ENCODE data around the gene NT5M.

GRCh38 chr17:17351356-17351891, 48.3 kb downstream of the NT5M start:
- TF ChIP-seq, protein P1, sequence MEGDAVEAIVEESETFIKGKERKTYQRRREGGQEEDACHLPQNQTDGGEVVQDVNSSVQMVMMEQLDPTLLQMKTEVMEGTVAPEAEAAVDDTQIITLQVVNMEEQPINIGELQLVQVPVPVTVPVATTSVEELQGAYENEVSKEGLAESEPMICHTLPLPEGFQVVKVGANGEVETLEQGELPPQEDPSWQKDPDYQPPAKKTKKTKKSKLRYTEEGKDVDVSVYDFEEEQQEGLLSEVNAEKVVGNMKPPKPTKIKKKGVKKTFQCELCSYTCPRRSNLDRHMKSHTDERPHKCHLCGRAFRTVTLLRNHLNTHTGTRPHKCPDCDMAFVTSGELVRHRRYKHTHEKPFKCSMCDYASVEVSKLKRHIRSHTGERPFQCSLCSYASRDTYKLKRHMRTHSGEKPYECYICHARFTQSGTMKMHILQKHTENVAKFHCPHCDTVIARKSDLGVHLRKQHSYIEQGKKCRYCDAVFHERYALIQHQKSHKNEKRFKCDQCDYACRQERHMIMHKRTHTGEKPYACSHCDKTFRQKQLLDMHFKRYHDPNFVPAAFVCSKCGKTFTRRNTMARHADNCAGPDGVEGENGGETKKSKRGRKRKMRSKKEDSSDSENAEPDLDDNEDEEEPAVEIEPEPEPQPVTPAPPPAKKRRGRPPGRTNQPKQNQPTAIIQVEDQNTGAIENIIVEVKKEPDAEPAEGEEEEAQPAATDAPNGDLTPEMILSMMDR (IDR thresholded peaks at IDR 0.05; ENCODE audit: insufficient read depth, low read depth, low read length) = no peak
- no peak for TF ChIP-seq EZH2 (IDR thresholded peaks at IDR 0.05; ENCODE audit: insufficient read depth, low read length)

All from astrocyte (in vitro differentiated cells and primary cell).